ENCODE data around the gene MEOX2.

DNA sequence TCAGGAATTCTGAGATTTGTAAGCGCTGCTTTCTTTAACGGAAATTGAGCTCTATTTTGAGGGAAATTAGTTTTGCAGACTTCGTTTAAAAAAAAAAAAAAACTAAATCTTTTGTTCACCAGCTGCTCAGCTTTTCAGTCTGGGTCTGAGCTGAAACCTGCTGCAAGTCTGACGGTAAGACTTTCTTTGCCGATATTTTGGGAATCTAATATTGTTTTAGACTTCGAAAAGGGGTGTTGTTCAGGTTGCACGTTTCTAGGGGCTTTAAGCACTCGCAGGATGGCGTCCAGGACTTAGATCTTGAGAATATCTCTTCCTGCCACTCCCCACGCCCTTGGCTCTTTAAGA is 1.8 kb upstream of the MEOX2 start:
- TF ChIP-seq CTCF (IDR thresholded peaks at IDR 0.05; ENCODE audit: low read length) (no peak), EZH2 (optimal IDR thresholded peaks at IDR 0.05; ENCODE audit: low read depth, low read length) (no peak)

All from MM.1S (cell line).